Left forelimb (tissue), 1 donor: ENCODE measurements around the gene ARHGEF11.

Experiments
- DNase-seq: peaks from one replicate; pipeline ENCODE4 v3.0.0-alpha.2; 2018; ENCODE audit warnings: low spot score

Gene ARHGEF11

GRCh38 chr1:157050836-157051235 lies 5.3 kb upstream of the ARHGEF11 start:
- DNase-seq, result no peak

DNA sequence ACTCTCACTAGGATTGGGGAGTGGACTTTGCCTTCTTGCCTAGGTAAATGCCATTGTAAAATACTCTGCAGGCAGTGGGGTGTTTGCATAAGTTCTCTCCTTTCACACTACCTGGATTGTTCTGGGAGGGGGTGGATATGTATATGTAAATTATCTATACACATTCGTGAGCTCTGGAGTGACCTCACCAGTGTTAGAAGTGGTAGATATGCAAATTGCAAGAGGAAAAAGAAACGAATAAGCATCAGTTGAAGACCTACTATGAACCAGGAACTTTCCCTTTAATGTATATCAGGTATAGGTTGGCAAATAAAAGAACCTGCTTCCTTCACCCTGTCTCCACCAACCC lies 1.5 kb upstream of the ARHGEF11 start:
- DNase-seq, result no peak

DNA sequence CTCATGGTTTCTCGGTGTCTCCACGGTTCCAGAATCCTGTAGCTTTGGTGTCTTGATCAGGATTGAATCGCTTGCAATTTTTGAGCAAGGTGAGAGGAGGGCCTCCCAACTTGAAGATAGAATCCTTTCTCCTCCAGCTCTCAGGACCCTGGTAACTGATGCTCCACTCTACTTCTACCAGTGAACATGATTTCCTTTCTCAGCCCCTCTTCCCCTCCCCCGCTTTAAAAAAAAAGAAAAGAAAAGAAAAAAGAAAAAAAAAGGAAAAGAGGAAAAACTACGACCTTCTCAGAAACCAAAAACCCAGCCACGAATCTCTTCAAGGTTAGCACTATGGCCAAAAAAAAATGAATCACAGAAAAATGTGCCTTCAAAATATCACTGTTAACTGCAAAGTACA lies 1.2 kb downstream of the ARHGEF11 start:
- no peak for DNase-seq

DNA sequence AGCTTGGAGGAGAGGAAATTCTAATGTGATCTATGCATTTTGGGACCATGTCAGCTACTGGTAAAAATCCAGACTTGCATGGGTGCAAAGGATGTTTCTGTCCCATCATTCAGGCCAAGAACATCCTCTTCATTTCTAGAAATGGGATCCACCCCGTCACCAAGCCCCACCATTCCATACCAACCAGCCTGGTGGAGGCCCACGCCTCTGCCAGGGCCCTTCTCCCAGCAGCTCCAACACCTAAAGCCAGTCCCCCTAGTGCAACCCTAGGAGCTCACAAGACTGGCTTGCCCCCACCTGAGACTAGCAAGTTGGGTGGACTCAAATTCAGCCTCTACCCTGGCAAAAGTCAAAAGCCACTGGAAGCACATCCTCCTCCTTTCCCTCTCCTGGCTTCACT lies 1.9 kb downstream of the ARHGEF11 start:
- no peak for DNase-seq

- no peak for DNase-seq
Measured at GRCh38 chr1:157042846-157043245, 2.7 kb downstream of the ARHGEF11 start.

- DNase-seq, result no peak
Measured at GRCh38 chr1:157040802-157041201, 4.7 kb downstream of the ARHGEF11 start.

GRCh38 chr1:157035121-157035520 lies 10.4 kb downstream of the ARHGEF11 start:
- no peak for DNase-seq

- DNase-seq, result no peak
Measured at GRCh38 chr1:157034137-157034800, 11.3 kb downstream of the ARHGEF11 start.

DNA sequence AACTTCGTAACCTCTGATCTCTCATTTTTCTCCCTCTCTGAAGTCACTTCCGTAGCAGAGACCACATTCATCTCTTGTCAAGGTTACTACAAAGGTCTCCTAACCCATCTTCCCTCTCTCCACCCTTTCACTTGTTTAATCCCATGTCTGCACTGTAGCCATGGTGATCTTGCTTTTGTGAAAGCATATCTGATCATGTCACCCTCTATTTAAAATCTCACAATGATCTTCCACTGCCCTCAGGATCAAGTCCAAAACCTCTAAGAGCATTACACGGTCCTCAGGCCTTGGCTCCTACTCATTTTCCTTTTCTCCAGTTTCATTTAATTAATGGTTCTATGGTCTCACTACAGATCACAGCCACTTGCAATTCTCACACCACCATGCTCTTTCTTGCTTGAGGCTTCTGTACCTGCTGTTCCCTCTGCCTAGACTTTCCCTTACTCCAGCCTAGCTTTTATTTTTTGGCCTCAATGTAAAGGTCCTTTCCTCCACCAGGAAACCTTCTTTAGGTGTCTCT lies 12.1 kb downstream of the ARHGEF11 start:
- DNase-seq, result no peak

- DNase-seq, result no peak
Measured at GRCh38 chr1:157032303-157032702, 13.2 kb downstream of the ARHGEF11 start.

- no peak for DNase-seq
Measured at GRCh38 chr1:157030728-157031127, 14.8 kb downstream of the ARHGEF11 start.

DNA sequence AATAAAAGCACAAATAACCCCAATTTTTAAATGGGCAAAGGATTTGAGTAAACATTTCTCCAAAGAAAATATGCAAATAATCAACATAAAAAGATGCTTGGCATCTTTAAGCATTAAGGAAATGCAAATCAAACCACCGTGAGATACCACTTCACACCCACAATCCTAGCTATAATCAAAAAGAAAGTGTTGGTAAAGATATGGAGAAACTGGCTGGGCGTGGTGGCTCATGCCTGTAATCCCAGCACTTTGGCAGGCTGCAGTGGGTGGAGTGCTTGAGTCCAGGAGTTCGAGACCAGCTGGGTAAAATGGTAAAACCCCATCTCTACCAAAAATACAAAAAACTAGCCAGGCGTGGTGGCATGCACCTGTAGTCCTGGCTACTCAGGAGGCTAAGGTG lies 16.9 kb downstream of the ARHGEF11 start:
- DNase-seq, result no peak

DNA sequence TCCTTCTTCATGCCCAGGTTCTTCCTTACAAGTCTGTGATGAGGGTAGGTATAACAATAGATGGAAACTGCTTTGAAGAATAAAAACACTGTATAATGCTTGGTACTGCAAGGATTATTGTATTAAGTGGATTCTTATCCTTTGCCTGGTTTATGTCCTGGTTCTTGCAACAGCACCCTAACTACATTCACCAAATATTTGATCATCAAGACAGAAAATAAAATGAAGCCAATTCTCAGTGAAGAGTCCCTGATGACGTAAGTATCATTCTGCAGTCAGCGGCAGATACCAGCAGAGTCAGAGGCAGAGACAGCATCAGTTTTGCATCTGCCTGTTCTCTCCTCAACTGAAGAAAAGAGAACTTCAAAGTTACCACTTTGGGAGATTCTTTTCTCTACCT lies 19.7 kb downstream of the ARHGEF11 start:
- no peak for DNase-seq

GRCh38 chr1:157025385-157025784 lies 20.2 kb downstream of the ARHGEF11 start:
- no peak for DNase-seq

DNA sequence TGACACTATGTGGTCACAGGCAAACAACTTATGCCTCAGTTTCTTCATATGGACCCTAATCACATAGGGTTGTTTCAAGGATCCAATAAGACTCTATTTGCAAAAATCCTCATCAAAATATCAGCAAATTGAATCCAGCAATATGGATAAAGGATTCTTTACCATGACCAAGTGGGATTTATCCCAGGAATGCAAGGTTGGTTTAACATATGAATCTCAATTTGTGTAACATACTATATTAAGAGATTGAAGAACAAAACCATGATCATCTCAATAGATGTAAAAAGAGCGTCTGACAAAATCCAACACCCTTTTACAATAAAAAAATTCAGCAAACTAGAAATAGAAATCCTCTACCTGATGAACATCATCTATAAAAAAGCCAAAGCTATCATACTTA lies 23.9 kb downstream of the ARHGEF11 start:
- DNase-seq, result no peak

- no peak for DNase-seq
Measured at GRCh38 chr1:157019457-157019856, 26.1 kb downstream of the ARHGEF11 start.

DNA sequence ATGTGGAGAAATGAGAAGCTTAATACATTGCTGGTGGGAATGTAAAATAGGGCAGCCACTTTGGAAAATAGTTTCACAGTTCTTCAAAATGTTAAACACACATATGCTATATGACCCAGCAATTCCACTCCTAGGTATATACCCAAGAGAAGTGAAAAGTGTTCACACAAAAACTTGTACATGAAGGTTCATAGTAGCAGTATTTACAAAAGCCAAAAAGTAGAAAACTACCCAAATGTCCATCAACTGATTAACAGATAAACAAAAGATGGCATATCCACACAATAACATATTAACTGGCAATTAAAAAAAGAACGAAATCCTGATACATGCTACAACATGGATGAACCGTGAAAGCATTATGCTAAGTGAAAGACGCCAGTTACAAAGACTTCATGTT lies 33.7 kb downstream of the ARHGEF11 start:
- DNase-seq, result no peak

GRCh38 chr1:157008502-157008901 lies 37.0 kb downstream of the ARHGEF11 start:
- DNase-seq, result no peak

- DNase-seq, result no peak
Measured at GRCh38 chr1:157007306-157007705, 38.2 kb downstream of the ARHGEF11 start.

GRCh38 chr1:157006676-157007075 lies 38.9 kb downstream of the ARHGEF11 start:
- no peak for DNase-seq

- DNase-seq, result no peak
Measured at GRCh38 chr1:157005965-157006364, 39.6 kb downstream of the ARHGEF11 start.

DNA sequence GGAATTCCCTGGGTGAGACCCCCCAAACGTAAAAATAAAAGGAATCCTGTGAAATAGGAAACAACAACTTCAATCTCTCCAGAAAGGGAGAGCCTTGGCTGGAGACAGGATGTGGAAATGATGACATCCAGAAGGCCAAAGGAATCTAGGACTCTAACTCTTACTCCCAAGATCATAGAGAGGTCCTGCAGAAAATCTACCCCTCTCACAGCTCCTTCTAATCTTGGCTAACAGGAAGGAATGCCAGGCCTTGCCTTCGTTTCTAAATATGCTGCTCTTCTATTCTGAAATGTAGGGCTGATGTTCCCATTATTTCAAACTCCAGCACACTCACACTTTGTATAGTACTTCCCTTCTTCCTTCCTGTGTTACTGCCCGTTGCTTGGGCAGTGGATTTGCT lies 40.7 kb downstream of the ARHGEF11 start:
- no peak for DNase-seq

GRCh38 chr1:157004327-157004726 lies 41.2 kb downstream of the ARHGEF11 start:
- no peak for DNase-seq

DNA sequence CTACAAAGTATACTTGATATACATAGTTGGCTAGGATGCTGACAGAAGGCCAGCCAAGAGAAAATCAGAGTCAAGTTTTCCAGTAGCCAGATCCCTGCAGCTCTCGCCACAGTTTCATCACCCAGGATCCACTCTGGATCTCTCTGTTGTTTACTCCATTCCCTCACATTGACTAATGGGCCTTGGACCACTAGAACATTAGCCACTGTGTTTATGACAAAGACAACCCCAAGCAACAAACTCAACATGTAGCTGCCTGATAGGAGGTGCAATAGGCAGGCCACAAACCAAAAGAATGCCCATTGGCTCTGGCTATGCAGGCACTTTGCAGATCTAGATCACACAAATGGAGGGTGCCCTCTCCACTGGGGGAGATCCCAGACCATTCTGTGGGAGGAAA lies 44.2 kb downstream of the ARHGEF11 start:
- DNase-seq, result no peak
